SK-MEL-5 (cell line): ENCODE measurements around the gene CABCOCO1. TPM values are rescaled to one million over a fixed set of nuclear protein-coding genes. Genes with fewer than 3 reads are reported as not detected.

Experiments used
- DNase-seq: peaks from one replicate; pipeline ENCODE4 v3.0.0-alpha.2; 2016; ENCODE audit warnings: low read depth, low spot score
- in situ Hi-C: cut with HindIII; loops from 2 replicates; pipeline ENCODE4 v1.10.0; 2016; ENCODE audit warnings: low sequenced_read_pairs, high pct_unique_total_duplicates, low pct_unique_long_range_greater_than_20kb
- polyA plus RNA-seq, 2 experiments: library from polyadenylated mRNA; depleted of rRNA; stranded (reverse); fragments of >200 nt; gene quantifications; 2 replicates each; pipeline ENCODE4 v1.2.3, GENCODE V29; 2015
- total RNA-seq: library from RNA; depleted of rRNA; stranded (reverse); fragments of >200 nt; shearing (Covaris generic); gene quantifications from 2 replicates; pipeline ENCODE4 v1.2.3, GENCODE V29; 2014; rRNA removed

The CABCOCO1 gene, protein sequence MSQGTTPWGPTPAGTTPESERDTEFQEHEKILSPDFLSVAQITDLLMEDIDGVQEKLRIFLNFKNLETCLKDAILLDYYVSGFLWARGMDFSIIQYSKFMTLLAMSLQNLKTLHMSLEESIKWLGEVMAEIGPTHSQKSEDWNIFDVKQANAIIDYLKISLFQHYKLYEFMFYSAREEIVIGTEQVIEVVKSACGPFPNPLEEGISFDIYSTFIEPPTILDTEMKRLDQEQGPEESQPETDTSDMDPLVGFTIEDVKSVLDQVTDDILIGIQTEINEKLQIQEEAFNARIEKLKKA
- total RNA-seq: 0.40 and 0.53 TPM in 2 replicates
- 0.06 TPM in 2 replicates for polyA plus RNA-seq (2015; cell fraction: cytosol; rRNA removed)
- not detected in 2 replicates for polyA plus RNA-seq (2015; cell fraction: nucleus; rRNA removed)

- peak; percentile 59 for DNase-seq
- in situ Hi-C loops: no loop called here
Measured at GRCh38 chr10:61662794-61663259, at the start of gene CABCOCO1. Gene CABCOCO1, plus strand, starts transcription at chr10:61662929. Its CDS starts 44 bp downstream, at chr10:61662973.

DNA sequence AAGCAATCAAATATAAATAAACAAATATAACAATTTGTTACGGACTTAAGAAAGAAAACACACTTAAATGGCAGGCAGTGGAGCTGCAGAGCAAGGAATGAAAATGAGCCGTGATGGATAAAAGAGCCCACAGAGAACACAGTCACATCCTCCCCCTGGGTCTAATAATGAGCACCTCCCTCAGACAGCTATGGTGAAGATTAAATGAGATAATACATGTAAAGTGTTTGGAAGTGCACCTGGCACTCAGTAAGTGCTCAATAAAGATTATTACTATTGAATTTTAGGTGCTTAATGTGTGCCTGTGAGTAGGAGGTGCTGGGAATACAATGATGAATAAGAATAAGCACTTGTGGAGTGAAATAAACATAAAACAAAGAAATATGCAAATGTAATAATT lies 49.1 kb upstream of the CABCOCO1 start:
- in situ Hi-C loops: no loop called here
- DNase-seq: no peak

- no peak for DNase-seq
- in situ Hi-C loops: no loop called here
Measured at GRCh38 chr10:61616611-61617010, 46.1 kb upstream of the CABCOCO1 start.

DNA sequence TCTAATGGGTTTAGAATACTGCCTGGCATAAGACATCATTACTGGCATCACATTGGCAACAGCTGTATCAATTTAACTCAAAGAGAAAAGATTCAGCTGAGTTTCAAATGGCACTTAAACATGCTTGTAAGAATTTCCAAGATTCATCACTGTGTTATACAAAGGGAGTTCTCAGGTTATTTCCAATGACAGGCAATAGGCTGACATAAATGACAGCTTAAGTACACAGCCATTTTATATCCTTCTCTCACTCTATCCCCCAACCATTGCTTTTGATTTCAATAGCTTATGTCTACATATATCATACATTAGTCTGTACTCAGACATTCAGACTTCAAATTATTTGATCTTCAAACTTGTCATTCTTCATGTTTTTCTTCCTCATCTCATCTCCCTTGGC lies 45.5 kb upstream of the CABCOCO1 start:
- in situ Hi-C loops: no loop called here
- DNase-seq: no peak

- in situ Hi-C loops: no loop called here
- no peak for DNase-seq
Measured at GRCh38 chr10:61617586-61617985, 45.1 kb upstream of the CABCOCO1 start.

DNA sequence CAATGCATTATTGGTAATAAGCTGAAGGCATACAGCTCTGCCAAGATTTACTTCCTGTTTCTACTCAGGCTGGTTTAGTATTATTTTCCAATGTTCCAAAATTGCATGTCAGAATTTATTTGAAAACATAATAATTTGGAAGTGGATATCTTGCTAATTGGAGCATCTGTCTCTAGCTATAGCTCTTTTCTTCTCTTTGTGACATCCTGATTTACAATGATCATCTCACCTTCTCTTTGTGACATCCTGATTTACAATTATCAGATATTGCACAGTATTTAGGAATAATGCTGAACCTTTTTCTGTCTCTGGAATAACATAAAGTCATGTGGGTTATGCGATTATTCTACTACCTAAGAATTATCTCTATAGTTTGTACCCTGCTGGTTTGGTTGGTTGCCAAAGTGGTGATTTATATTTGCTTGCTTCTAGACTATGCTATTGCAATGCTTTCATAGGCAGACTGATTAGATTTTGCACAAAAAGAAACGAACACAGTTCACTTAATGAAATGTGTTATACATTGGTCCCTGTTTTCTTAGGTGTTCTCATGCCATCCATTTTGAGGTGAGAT lies 44.3 kb upstream of the CABCOCO1 start:
- DNase-seq: no peak
- in situ Hi-C loops: no loop called here

DNA sequence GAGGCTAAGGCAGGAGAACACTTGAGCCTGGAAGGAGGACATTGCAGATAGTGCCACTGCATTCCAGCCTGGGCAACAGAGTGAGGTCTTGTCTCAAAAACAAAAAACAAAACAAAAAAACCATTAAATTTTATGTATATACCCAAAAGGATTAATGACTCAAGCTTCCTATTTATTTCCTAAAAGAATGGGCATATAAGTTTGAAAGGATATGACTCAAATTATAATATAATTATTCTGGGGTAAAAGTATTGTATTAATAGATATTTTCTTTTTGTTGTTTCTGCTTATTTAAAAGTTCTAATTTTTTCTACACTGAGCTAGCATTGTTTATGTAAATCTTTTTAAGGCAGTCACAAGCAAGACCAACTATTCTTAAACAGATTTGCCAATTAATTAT lies 42.2 kb upstream of the CABCOCO1 start:
- DNase-seq: no peak
- in situ Hi-C loops: no loop called here

DNA sequence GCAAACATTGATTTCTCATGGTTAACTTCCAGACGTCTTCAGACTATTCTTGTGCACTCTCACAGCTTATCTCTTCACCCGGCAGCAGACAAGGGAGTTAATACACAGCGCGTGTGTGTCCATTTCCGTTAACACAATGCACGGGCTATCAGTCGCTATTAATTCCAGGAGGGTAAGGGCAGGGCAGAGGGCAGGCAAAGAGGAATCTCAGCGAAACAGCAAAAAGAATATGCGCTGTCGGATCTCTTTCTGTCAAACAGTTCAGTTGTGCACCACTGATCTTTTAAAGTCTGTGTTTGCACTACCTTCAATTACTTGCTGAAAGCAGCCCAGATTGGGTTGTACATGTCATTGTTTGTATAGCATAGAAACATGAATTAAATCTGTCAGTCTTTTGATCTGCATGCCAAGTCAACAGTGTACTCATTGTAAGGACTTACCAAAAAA lies 41.1 kb upstream of the CABCOCO1 start:
- peak; percentile 65 for DNase-seq
- in situ Hi-C loops: no loop called here

DNA sequence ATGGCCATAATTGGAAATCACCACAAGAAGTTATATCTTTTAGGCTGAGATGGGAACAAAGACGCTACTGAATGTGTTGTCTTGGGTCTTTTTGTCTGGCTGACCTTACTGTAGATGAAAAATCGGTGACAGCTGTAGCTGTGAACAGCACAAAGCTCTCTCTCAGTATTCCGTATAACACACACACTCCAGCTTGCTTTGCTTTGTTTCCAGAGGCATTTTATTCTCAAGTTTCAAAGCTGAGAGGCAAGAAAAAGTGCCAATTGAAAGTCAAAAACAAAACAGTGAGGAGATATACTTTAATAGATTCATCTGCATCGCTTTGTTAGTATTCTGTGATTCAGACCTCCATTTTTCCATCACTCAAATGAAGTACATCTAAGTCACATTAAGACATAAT lies 39.6 kb upstream of the CABCOCO1 start:
- in situ Hi-C loops: no loop called here
- DNase-seq: peak; percentile 61

DNA sequence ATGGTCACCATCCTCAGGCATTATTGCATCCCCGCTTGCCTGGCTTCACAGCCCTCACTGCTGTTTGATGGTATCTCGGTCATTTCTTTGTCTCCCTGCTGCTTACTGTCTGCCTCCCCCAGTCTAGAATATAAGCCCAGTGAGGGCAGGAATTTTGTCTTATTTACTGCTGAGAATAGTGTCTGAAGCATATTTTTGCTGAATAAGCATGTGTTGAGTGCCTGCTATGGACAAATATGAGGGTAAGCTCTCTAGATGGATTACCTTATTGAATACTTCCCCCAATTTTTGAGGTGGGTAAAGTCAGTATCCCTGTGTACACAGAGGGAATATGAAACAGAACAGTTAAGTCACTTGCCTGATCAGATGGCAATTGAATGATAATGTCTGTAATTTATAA lies 36.5 kb upstream of the CABCOCO1 start:
- no peak for DNase-seq
- in situ Hi-C loops: no loop called here

DNA sequence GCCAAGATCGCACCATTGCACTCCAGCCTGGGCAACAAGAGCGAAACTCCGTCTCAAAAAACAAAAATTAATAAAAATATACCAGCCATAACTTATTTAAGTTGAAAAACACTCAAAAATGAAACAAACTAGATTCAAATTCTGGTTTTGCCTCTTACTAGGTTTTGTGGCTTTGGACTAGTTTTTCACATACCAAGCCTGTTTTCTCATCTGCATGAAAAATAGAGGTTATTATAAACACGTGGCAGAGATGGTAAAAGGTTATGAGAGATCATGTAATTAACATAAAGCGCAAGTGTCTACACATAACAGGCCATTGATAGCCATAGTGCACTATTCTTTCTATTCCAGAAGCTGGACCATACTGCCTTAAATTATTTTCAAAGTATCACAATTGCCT lies 35.5 kb upstream of the CABCOCO1 start:
- no peak for DNase-seq
- in situ Hi-C loops: no loop called here

GRCh38 chr10:61628151-61628874 lies 34.4 kb upstream of the CABCOCO1 start:
- in situ Hi-C loops: no loop called here
- DNase-seq: no peak

DNA sequence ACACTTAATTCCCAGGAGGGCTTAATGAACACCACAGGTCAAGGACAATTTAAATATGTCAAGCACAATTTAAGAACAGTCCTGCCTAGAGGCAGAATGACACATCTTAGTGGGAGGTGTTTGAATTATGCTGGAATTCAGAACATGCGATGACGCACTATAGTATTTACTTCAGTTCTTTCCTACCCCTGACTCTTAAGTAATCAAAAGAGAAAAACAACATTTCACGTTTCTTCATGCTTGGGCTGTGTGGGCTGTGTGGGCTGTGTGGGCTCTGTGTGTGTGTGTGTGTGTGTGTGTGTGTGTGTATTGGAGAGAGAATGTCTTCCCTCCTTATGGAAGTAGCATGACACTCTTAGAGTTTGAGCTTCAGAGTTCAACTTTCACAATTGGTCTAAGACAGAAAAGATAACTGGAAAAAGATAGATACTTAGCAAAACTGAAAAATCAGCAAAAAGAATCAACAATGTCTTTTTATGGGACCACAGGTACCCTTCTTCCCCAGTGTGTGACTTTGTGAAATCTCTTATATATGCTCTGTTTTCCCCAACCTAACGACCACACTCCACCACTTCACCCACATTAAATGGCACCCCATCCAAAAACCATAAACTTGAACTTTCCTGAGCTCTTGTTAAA lies 33.7 kb upstream of the CABCOCO1 start:
- no peak for DNase-seq
- in situ Hi-C loops: no loop called here

DNA sequence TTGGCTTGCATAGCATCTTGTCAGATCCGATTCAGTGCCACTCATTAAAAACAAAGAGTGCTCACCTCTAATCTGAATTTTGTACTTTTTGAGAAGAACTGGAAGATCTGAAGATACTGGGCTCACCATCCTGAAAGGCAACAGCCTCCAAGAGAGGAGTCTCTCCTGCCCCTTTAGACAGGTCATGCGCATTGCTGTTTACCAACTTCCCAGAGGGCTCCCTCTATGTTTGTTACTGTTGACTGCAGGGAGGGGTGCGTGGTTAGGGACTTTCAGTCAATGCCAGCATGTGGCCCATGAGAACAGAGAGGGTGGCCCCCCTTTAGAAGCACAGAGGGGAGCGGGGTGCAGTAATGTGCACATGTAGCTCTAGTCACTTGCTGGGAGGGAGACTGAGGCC lies 33.2 kb upstream of the CABCOCO1 start:
- no peak for DNase-seq
- in situ Hi-C loops: no loop called here

- in situ Hi-C loops: no loop called here
- no peak for DNase-seq
Measured at GRCh38 chr10:61632057-61632670, 30.6 kb upstream of the CABCOCO1 start.

DNA sequence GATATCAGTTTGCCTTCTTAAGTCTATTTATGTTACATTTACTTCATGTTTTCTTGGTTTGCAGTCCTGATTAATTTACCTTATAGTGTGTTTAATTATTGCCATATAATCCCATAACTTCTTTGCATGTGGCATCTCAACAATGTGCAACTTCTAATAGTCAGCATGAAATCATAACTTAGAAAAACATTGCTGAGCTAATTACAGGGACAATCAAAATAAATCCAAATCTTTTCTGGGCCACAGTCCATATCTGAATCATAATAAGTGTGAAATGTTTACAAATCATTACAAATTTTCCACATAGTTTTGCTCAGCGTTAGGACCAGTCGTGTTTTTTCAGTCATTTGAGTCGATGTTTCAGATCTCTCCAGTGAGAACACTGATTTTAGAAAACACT lies 29.1 kb upstream of the CABCOCO1 start:
- no peak for DNase-seq
- in situ Hi-C loops: no loop called here

GRCh38 chr10:61634746-61635145 lies 28.0 kb upstream of the CABCOCO1 start:
- DNase-seq: peak; percentile 5
- in situ Hi-C loops: no loop called here

- in situ Hi-C loops: no loop called here
- no peak for DNase-seq
Measured at GRCh38 chr10:61635471-61635870, 27.3 kb upstream of the CABCOCO1 start.
